A673 (cell line): ENCODE data around the gene KIF3A. TPM values are rescaled to one million over a fixed set of nuclear protein-coding genes. Genes with fewer than 3 reads are reported as not detected.

Experiments used
- BruUV-seq: library from RNA; stranded (reverse); fragments of 400-500 nt; replicated peaks from 2 replicates; lab custom pipeline; 2021; lab: Mats Ljungman, UMichigan
- CTCF ChIA-PET: fragments of 300-600 bp; sonication (Branson Sonifier 250); formaldehyde crosslinking; loops from one replicate; lab custom pipeline; 2022; ENCODE audit warnings: antibody characterized with exemption; lab: Charles Lee
- POLR2A ChIA-PET: fragments of 300-600 bp; sonication (Branson Sonifier 250); formaldehyde crosslinking; loops from one replicate; lab custom pipeline; 2022; ENCODE audit warnings: antibody characterized with exemption; ENCODE audit not compliant: low non-redundant PET; lab: Charles Lee
- DNase-seq: peaks from one replicate; pipeline ENCODE4 v3.0.0-alpha.2; 2015; ENCODE audit warnings: low spot score
- H3K27ac ChIP-seq: fragments of 200-600 bp; sonication (generic); 2 replicates; pipeline ENCODE4 v1.5.1; 2016; ENCODE audit warnings: mixed run types, low read depth, mild to moderate bottlenecking, mixed read lengths, antibody characterized with exemption, low read length; ENCODE audit not compliant: poor library complexity, severe bottlenecking
- H3K27me3 ChIP-seq: fragments of 200-600 bp; sonication (generic); replicated peaks from 2 replicates; pipeline ENCODE4 v1.6.1; 2017; ENCODE audit warnings: mixed run types, low read depth, mild to moderate bottlenecking, mixed read lengths, antibody characterized with exemption, low read length; ENCODE audit not compliant: insufficient read depth, poor library complexity
- H3K36me3 ChIP-seq: fragments of 200-600 bp; sonication (generic); 2 replicates; pipeline ENCODE4 v1.6.1; 2016; ENCODE audit warnings: mixed run types, mild to moderate bottlenecking, mixed read lengths, antibody characterized with exemption, low read length; ENCODE audit not compliant: insufficient read depth, poor library complexity, severe bottlenecking
- H3K4me1 ChIP-seq: fragments of 200-600 bp; sonication (generic); 2 replicates; pipeline ENCODE4 v1.6.1; 2017; ENCODE audit warnings: mixed run types, mild to moderate bottlenecking, mixed read lengths, antibody characterized with exemption, low read length; ENCODE audit not compliant: insufficient read depth, poor library complexity, severe bottlenecking
- H3K4me3 ChIP-seq: fragments of 200-600 bp; sonication (generic); 2 replicates; pipeline ENCODE4 v1.5.1; 2016; ENCODE audit warnings: low read depth, mixed run types, mild to moderate bottlenecking, mixed read lengths, low read length; ENCODE audit not compliant: poor library complexity, severe bottlenecking
- H3K9me3 ChIP-seq: fragments of 200-600 bp; sonication (generic); 2 replicates; pipeline ENCODE4 v1.6.1; 2016; ENCODE audit warnings: mixed run types, low read depth, mild to moderate bottlenecking, mixed read lengths, antibody characterized with exemption, low read length; ENCODE audit not compliant: poor library complexity, severe bottlenecking
- CTCF ChIP-seq: fragments of 300-800, 200-600 bp; sonication (generic); conservative IDR thresholded peaks from 2 replicates; pipeline ENCODE4 v1.5.1; 2017; ENCODE audit warnings: low read depth, mild to moderate bottlenecking, antibody characterized with exemption, low read length, moderate library complexity, mixed read lengths
- EZH2 ChIP-seq: fragments of 200-600 bp; sonication (generic); IDR thresholded peaks from 2 replicates; pipeline ENCODE4 v1.6.1; 2017; ENCODE audit warnings: borderline replicate concordance, low read depth, mild to moderate bottlenecking, mixed read lengths, antibody characterized with exemption, low read length; ENCODE audit not compliant: poor library complexity, severe bottlenecking
- intact Hi-C: fragments of 100-400 bp; cut with micrococcal nuclease; formaldehyde crosslinking; loops from one replicate; pipeline ENCODE4 v1.10.0; 2022; ENCODE audit not compliant: unreplicated experiment
- total RNA-seq: library from RNA; stranded (reverse); gene quantifications from 2 replicates; pipeline ENCODE4 v1.2.3, GENCODE V29; 2021

The KIF3A gene
- total RNA-seq, 1 experiment from 2014 or later, result 19.1 TPM

- CTCF ChIA-PET, result no interaction called here
- intact Hi-C loops, result no loop called here
- BruUV-seq, result no TSS peak
Observed at GRCh38 chr5:132780577-132780976, 43.2 kb upstream of the KIF3A start.

GRCh38 chr5:132779961-132780360, 42.6 kb upstream of the KIF3A start:
- Histone ChIP-seq H3K27me3 (no peaks in the 10 kb centered on the region), H3K36me3 (no peaks in the 10 kb centered on the region), H3K4me3 (no peak overlapping the region), H3K27ac (no peak overlapping the region), H3K4me1 (peaks cover 6% of the 10 kb centered on the region), H3K9me3 (no peaks in the 10 kb centered on the region)
- CTCF ChIA-PET, result no interaction called here
- no peak for TF ChIP-seq EZH2
- TF ChIP-seq CTCF, result no peak
- BruUV-seq, result no TSS peak
- intact Hi-C loops, result no loop called here
- POLR2A ChIA-PET, result no interaction called here
- DNase-seq, result no peak

More at GRCh38 chr5:132780577-132780976, 43.2 kb upstream of the KIF3A start:
- H3K4me3 ChIP-seq, result no peak overlapping the region
- no peaks in the 10 kb centered on the region for H3K36me3 ChIP-seq
- no peak overlapping the region for H3K27ac ChIP-seq
- H3K4me1 ChIP-seq, result peaks cover 4% of the 10 kb centered on the region
- H3K9me3 ChIP-seq, result no peaks in the 10 kb centered on the region
- TF ChIP-seq EZH2 (no peak), CTCF (no peak)
- no peak for DNase-seq
- POLR2A ChIA-PET, result no interaction called here
- no peaks in the 10 kb centered on the region for H3K27me3 ChIP-seq

GRCh38 chr5:132778856-132779255, 41.5 kb upstream of the KIF3A start:
- intact Hi-C loops, result no loop called here
- POLR2A ChIA-PET, result no interaction called here
- H3K27ac ChIP-seq, result no peak overlapping the region
- H3K4me3 ChIP-seq, result no peak overlapping the region
- CTCF ChIA-PET, result no interaction called here
- H3K36me3 ChIP-seq, result no peaks in the 10 kb centered on the region
- DNase-seq, result no peak
- H3K27me3 ChIP-seq, result no peaks in the 10 kb centered on the region
- H3K9me3 ChIP-seq, result no peaks in the 10 kb centered on the region
- no peak for TF ChIP-seq EZH2
- no peak for TF ChIP-seq CTCF
- H3K4me1 ChIP-seq, result peaks cover 6% of the 10 kb centered on the region
- BruUV-seq, result no TSS peak
